H1 (cell line): Measurements from ENCODE around the gene GNRHR. TPM values are rescaled to one million over a fixed set of nuclear protein-coding genes. Genes with fewer than 3 reads are reported as not detected.

Experiments
- HDAC6 ChIP-seq: IDR thresholded peaks from one replicate; pipeline ENCODE4 v1.7.1; 2012; ENCODE audit warnings: low read depth, mild to moderate bottlenecking, inconsistent platforms, low read length, moderate library complexity
- POLR2AphosphoS5 ChIP-seq: IDR thresholded peaks from 2 replicates; pipeline ENCODE4 v1.6.1; 2011; ENCODE audit warnings: low read depth, low read length
- RBBP5 ChIP-seq: IDR thresholded peaks from 2 replicates; pipeline ENCODE4 v1.7.1; 2012; ENCODE audit warnings: low read depth, mild to moderate bottlenecking, inconsistent platforms, low read length, moderate library complexity, borderline replicate concordance
- SAP30 ChIP-seq: fragments of 300-600 bp; sonication (generic); IDR thresholded peaks from 2 replicates; pipeline ENCODE4 v1.7.1; 2012; ENCODE audit warnings: low read length, moderate library complexity, mild to moderate bottlenecking, inconsistent platforms; ENCODE audit not compliant: insufficient read depth, insufficient replicate concordance
- SIN3A ChIP-seq, 2 experiments: IDR thresholded peaks in 1 of 2; conservative IDR thresholded peaks in 1 of 2; 2 replicates each; pipeline ENCODE4 v1.6.1; 2011 to 2012; ENCODE audit warnings: low read length in 2 of 2, improper control_type of control experiment in 1 of 2, low read depth in 1 of 2, mild to moderate bottlenecking in 1 of 2
- SIRT6 ChIP-seq: IDR thresholded peaks from one replicate; pipeline ENCODE4 v1.7.1; 2012; ENCODE audit warnings: low read length, inconsistent platforms
- YY1 ChIP-seq: IDR thresholded peaks from 2 replicates; pipeline ENCODE4 v1.6.1; 2011; ENCODE audit warnings: low read depth, mild to moderate bottlenecking, low read length
- polyA plus RNA-seq, 7 experiments: library from polyadenylated mRNA; depleted of rRNA in 3 of 7; stranded (reverse) in 5 of 7; unstranded in 2 of 7; fragments of >200 nt in 5 of 7; fragments of 200-250 nt in 2 of 7; gene quantifications; 1 replicate in 5 of 7; 2 replicates in 1 of 7; 4 replicates in 1 of 7; pipeline versions ENCODE4 v1.2.1 to v1.2.3, GENCODE V29; 2011 to 2013; ENCODE audit warnings: missing spikeins in 2 of 7, mixed read lengths in 2 of 7
- total RNA-seq: library from RNA; stranded (reverse); fragmentation: NEBNext Ultra II Directional; extraction: Animal tissue kit (Norgen Biotek cat#: 25700); gene quantifications from 2 replicates; pipeline ENCODE4 v1.2.1, GENCODE V29; 2021

Gene GNRHR
- total and polyA plus RNA-seq, 2 of the 8 experiments (the other 6 are each of a cell fraction or from before 2014, with no cell fraction given): not detected

DNA sequence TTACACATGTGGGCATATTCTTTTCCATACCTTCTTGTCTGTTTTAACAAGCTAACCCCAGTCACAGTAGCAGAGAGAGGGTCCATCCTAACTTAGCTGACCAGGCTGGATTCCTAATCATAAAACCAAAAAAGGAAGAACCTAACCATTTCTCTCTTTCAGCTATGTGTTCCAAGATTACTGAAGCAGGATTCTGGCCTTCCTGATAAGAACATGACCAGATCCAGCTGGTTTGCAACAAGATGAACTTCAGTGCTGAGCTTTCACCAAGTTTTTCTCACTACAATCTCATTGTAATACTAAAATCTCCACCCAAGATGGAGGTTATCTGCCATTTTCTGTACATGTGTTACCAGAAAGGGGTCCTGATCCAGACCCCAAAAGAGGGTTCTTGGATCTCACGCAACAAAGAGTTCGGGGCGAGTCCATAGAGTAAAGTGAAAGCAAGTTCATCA is 32.8 kb downstream of the GNRHR start (continued):
- no peak for TF ChIP-seq SAP30
- TF ChIP-seq SIN3A (conservative IDR thresholded peaks at IDR 0.05 in 1 of 2, IDR thresholded peaks at IDR 0.05 in 1 of 2; ENCODE audit: low read depth in 1 of 2, low read length in 2 of 2): no peak
- no peak for TF ChIP-seq HDAC6
- no peak for TF ChIP-seq SIRT6
- TF ChIP-seq RBBP5: no peak
- TF ChIP-seq POLR2AphosphoS5: no peak
- no peak for TF ChIP-seq YY1
